ENCODE measurements around the gene RPL34. TPM values are rescaled to one million over a fixed set of nuclear protein-coding genes. Genes with fewer than 3 reads are reported as not detected.

Gene RPL34
- total and polyA plus RNA-seq, 2 of the 8 experiments (the other 6 are each of a cell fraction or from before 2014, with no cell fraction given) = 1,430 to 2,987 TPM

DNA sequence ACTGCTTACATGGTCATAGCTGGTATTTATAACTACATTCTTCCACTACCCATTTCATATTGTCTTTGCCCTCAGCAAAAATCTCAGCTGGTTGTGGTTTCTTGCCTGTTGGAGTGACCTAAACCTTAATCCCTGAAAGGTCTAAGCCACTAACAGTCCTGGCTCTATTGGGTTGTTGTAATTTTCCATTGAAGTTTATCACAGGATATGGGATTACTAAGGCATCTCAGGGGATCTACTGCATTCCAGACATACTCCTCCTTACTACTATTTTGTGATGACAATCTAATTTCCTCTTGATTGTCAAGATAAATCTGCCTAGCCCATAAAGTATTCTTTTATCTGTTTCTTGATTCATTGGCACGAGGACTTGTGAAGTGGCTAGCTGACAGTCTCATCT is 23.9 kb downstream of the RPL34 start:
- no peaks in the 10 kb centered on the region for H4K20me1 ChIP-seq (replicated peaks in 1 of 2; ENCODE audit: control insufficient read depth in 1 of 2, insufficient read depth in 2 of 2, low read length in 2 of 2)
- no peaks in the 10 kb centered on the region for H3K79me1 ChIP-seq (ENCODE audit: low read depth, low read length)
- H3K14ac ChIP-seq (ENCODE audit: insufficient read length) = no peak overlapping the region
- no peak overlapping the region for H2BK120ac ChIP-seq (replicated peaks; ENCODE audit: low read depth, low read length)
- H3K9me3 ChIP-seq (ENCODE audit: insufficient read depth in 2 of 2, low read depth in 1 of 2, low read length in 1 of 2) = no peaks in the 10 kb centered on the region
- no peak overlapping the region for H2BK20ac ChIP-seq (ENCODE audit: low read length)
- no peaks in the 10 kb centered on the region for H3K27me3 ChIP-seq (replicated peaks in 1 of 4; ENCODE audit: control insufficient read depth in 3 of 4, extremely low read depth in 1 of 4, insufficient read depth in 3 of 4, low read length in 3 of 4)
- no peak overlapping the region for H2BK5ac ChIP-seq (ENCODE audit: low read depth, low read length)
- no peak overlapping the region for H2AFZ ChIP-seq (ENCODE audit: low read length)
- H3K23me2 ChIP-seq (ENCODE audit: low read depth, low read length) = no peaks in the 10 kb centered on the region
- no peak overlapping the region for H3K9ac ChIP-seq (replicated peaks in 1 of 4; ENCODE audit: extremely low read depth in 1 of 4, low read depth in 3 of 4, low read length in 3 of 4)
- no peak overlapping the region for H3K27ac ChIP-seq (ENCODE audit: low read depth, low read length)
- DNase-seq (ENCODE audit: low read depth in 1 of 2, low spot score in 2 of 2) = no peak
- WGBS, 2 experiments (ENCODE audit: extremely low coverage in 1 of 2, insufficient coverage in 1 of 2, insufficient read length in 1 of 2, insufficient replicate concordance in 2 of 2, low coverage in 1 of 2, low lambda C conversion rate in 2 of 2, missing lambda C conversion rate in 1 of 2) = 78% methylated on average over 1 of the region's 1 CpG; no CpG with 5 or more reads in 1 of the 2 experiments
- H3K23ac ChIP-seq (ENCODE audit: insufficient read length) = no peak overlapping the region
- H3K4ac ChIP-seq (replicated peaks; ENCODE audit: insufficient read length, low read depth, low read length) = no peak overlapping the region
- H3K36me3 ChIP-seq (ENCODE audit: control insufficient read depth in 2 of 4, insufficient read depth in 4 of 4, low read length in 3 of 4) = no peaks in the 10 kb centered on the region
- no peak for FAIRE-seq
- H4K91ac ChIP-seq (replicated peaks; ENCODE audit: insufficient read length, low read length) = no peak overlapping the region
- no peaks in the 10 kb centered on the region for H3K4me1 ChIP-seq (replicated peaks in 1 of 4; ENCODE audit: control insufficient read depth in 3 of 4, insufficient read depth in 4 of 4, low read length in 3 of 4)
- no peak overlapping the region for H3K56ac ChIP-seq (replicated peaks; ENCODE audit: insufficient read length, low read depth, low read length)
- no peak overlapping the region for H2BK15ac ChIP-seq (ENCODE audit: low read length)
- H3K79me2 ChIP-seq (ENCODE audit: control insufficient read depth in 1 of 2, insufficient read depth in 2 of 2, low read length in 2 of 2) = no peaks in the 10 kb centered on the region
- H4K8ac ChIP-seq (ENCODE audit: extremely low read depth, insufficient read depth, low read length) = no peak overlapping the region
- POLR2A ChIA-PET (ENCODE audit: partially characterized antibody) = interaction anchor here (1.5 to 2.3 kb wide), 3 partner anchors 18 to 27 kb away, joined by 4 to 10 read pairs (median 8); partner anchors contain the start of gene RPL34
- no peak overlapping the region for H3K4me3 ChIP-seq (ENCODE audit: extremely low read depth in 1 of 4, insufficient read depth in 2 of 4, low read depth in 3 of 4, low read length in 4 of 4)
- H2BK12ac ChIP-seq (ENCODE audit: low read depth, low read length) = no peak overlapping the region
- H3K18ac ChIP-seq (ENCODE audit: extremely low read depth, low read length) = no peak overlapping the region
- CTCF ChIA-PET (ENCODE audit: partially characterized antibody) = interaction anchor here (1.2 to 1.4 kb wide), 2 partner anchors 12 to 24 kb away, joined by 3 to 4 read pairs; partner anchors contain the start of gene RPL34
- H2AK5ac ChIP-seq (ENCODE audit: low read depth, low read length) = no peak overlapping the region
- H4K5ac ChIP-seq (ENCODE audit: insufficient read length, low read depth, low read length) = no peak overlapping the region
- no peak overlapping the region for H3K4me2 ChIP-seq (ENCODE audit: insufficient read depth in 1 of 2, low read depth in 2 of 2, low read length in 2 of 2)
- TF ChIP-seq EP300 (IDR thresholded peaks at IDR 0.05; ENCODE audit: borderline replicate concordance in 1 of 2, low read depth in 2 of 2, low read length in 2 of 2) = no peak
- no peak for TF ChIP-seq CHD2 (IDR thresholded peaks at IDR 0.05; ENCODE audit: low read length)
- TF ChIP-seq JUN (IDR thresholded peaks at IDR 0.05; ENCODE audit: low read depth, low read length) = no peak
- TF ChIP-seq SRF (IDR thresholded peaks at IDR 0.05; ENCODE audit: low read depth, low read length) = no peak
- TF ChIP-seq FOSL1 (IDR thresholded peaks at IDR 0.05; ENCODE audit: insufficient read depth, low read depth, low read length) = no peak
- TF ChIP-seq CHD1 (IDR thresholded peaks at IDR 0.05; ENCODE audit: low read depth, low read length) = no peak
- TF ChIP-seq RBBP5 (IDR thresholded peaks at IDR 0.05; ENCODE audit: borderline replicate concordance, low read depth, low read length) = no peak
- TF ChIP-seq, protein P1, sequence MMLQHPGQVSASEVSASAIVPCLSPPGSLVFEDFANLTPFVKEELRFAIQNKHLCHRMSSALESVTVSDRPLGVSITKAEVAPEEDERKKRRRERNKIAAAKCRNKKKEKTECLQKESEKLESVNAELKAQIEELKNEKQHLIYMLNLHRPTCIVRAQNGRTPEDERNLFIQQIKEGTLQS (IDR thresholded peaks at IDR 0.05; ENCODE audit: insufficient read depth, low read depth, low read length) = no peak
- TF ChIP-seq RAD21 (IDR thresholded peaks at IDR 0.05 in 1 of 2, conservative IDR thresholded peaks at IDR 0.05 in 1 of 2; ENCODE audit: low read depth in 2 of 2, low read length in 2 of 2) = no peak
- TF ChIP-seq NRF1 (IDR thresholded peaks at IDR 0.05; ENCODE audit: low read depth, low read length) = no peak
- TF ChIP-seq PHF8 (conservative IDR thresholded peaks at IDR 0.05; ENCODE audit: low read depth, low read length) = no peak
- TF ChIP-seq POLR2AphosphoS5 (IDR thresholded peaks at IDR 0.05; ENCODE audit: low read depth, low read length) = no peak
- TF ChIP-seq MAFK (IDR thresholded peaks at IDR 0.05; ENCODE audit: low read depth, low read length) = no peak
- TF ChIP-seq JUND (IDR thresholded peaks at IDR 0.05; ENCODE audit: low read length) = no peak

Measured in H1 (cell line).